Hepatocyte (in vitro differentiated cells): ENCODE results near the gene FOSL1. TPM values are rescaled to one million over a fixed set of nuclear protein-coding genes. Genes with fewer than 3 reads are reported as not detected.

Experiments used
- DNase-seq: peaks from one replicate; pipeline ENCODE4 v3.0.0-alpha.2; 2016; ENCODE audit warnings: low spot score
- H2AFZ ChIP-seq: fragments of 200-600 bp; sonication (generic); 2 replicates; pipeline ENCODE4 v1.6.0; 2016; ENCODE audit warnings: antibody characterized with exemption, mild to moderate bottlenecking
- H3K27ac ChIP-seq: fragments of 200-600 bp; sonication (generic); 2 replicates; pipeline ENCODE4 v1.5.1; 2016; ENCODE audit warnings: mild to moderate bottlenecking
- H3K27me3 ChIP-seq: fragments of 200-600 bp; sonication (generic); 2 replicates; pipeline ENCODE4 v1.6.1; 2016
- H3K36me3 ChIP-seq: fragments of 200-600 bp; sonication (generic); replicated peaks from 2 replicates; pipeline ENCODE4 v1.5.1; 2016; ENCODE audit warnings: low read depth; ENCODE audit not compliant: insufficient read depth
- H3K4me1 ChIP-seq: fragments of 200-600 bp; sonication (generic); 2 replicates; pipeline ENCODE4 v1.5.1; 2016; ENCODE audit warnings: mild to moderate bottlenecking, moderate library complexity; ENCODE audit not compliant: insufficient read depth
- H3K4me2 ChIP-seq: fragments of 200-600 bp; sonication (generic); 2 replicates; pipeline ENCODE4 v1.6.0; 2016
- H3K4me3 ChIP-seq: fragments of 200-600 bp; sonication (generic); 2 replicates; pipeline ENCODE4 v1.5.1; 2016; ENCODE audit warnings: mild to moderate bottlenecking
- H3K79me2 ChIP-seq: fragments of 200-600 bp; sonication (generic); 2 replicates; pipeline ENCODE4 v1.6.0; 2017; ENCODE audit warnings: mild to moderate bottlenecking
- H3K9me2 ChIP-seq: fragments of 200-600 bp; sonication (generic); replicated peaks from 2 replicates; pipeline ENCODE4 v1.6.0; 2017; ENCODE audit warnings: mild to moderate bottlenecking; ENCODE audit not compliant: insufficient read depth
- H3K9me3 ChIP-seq: fragments of 200-600 bp; sonication (generic); 2 replicates; pipeline ENCODE4 v1.5.1; 2016; ENCODE audit warnings: low read depth, mild to moderate bottlenecking
- H4K20me1 ChIP-seq: fragments of 200-600 bp; sonication (generic); 2 replicates; pipeline ENCODE4 v1.6.0; 2016; ENCODE audit warnings: mild to moderate bottlenecking; ENCODE audit not compliant: insufficient read depth, poor library complexity, severe bottlenecking
- CTCF ChIP-seq: fragments of 200-600 bp; sonication (generic); IDR thresholded peaks from 2 replicates; pipeline ENCODE4 v1.5.1; 2016; ENCODE audit warnings: antibody characterized with exemption, mild to moderate bottlenecking; ENCODE audit not compliant: poor library complexity
- EZH2 ChIP-seq: fragments of 200-600 bp; sonication (generic); IDR thresholded peaks from 2 replicates; pipeline ENCODE4 v1.6.1; 2016; ENCODE audit warnings: antibody characterized with exemption, mild to moderate bottlenecking, borderline replicate concordance
- EZH2phosphoT487 ChIP-seq: fragments of 200-600 bp; sonication (generic); IDR thresholded peaks from one replicate; pipeline ENCODE4 v1.6.1; 2018; ENCODE audit warnings: antibody characterized with exemption, mild to moderate bottlenecking, low read depth, moderate library complexity; ENCODE audit not compliant: unreplicated experiment, severe bottlenecking
- WGBS: methylation state at CpG from one replicate; pipeline ENCODE4 v1.1.6; 2016; ENCODE audit warnings: low lambda C conversion rate; ENCODE audit errors: missing lambda C conversion rate; 5-methylcytosine and 5-hydroxymethylcytosine counted together
- polyA plus RNA-seq: library from polyadenylated mRNA; unstranded; fragments of >200 nt; fragmentation: Nextera tagmentation; extraction: Ambion mirVana; gene quantifications from 2 replicates; pipeline ENCODE4 v1.2.1, GENCODE V29; 2016
- total RNA-seq: library from RNA; depleted of rRNA; stranded (reverse); fragments of >200 nt; gene quantifications from 2 replicates; pipeline ENCODE4 v1.2.3, GENCODE V29; 2014

The FOSL1 gene
- total and polyA plus RNA-seq, 2 experiments from 2014 or later = 4.5 to 16.5 TPM

DNA sequence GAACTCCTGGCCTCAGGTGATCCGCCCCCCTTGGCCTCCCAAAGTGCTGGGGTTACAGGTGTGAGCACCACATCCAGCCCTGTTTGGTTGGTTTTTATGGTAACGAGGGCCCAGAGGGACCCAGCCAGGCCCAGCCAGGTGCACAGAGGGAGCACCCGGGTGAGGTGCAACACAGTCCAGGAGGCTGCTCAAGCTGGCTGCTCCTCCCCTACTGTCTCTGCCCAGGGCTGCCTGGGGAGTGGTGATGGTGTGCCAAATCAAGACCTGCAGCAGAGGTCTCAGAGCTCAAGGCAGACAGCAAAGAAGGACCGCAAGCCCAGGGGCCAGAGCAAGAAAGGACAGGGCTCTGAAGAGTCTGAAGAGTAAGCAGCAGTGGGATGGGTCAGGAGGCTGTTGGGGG is 46.5 kb upstream of the FOSL1 start:
- 84% methylated on average over 4 of the region's 4 CpGs for WGBS
- Histone ChIP-seq H4K20me1 (no peaks in the 10 kb centered on the region), H3K4me3 (no peak overlapping the region), H3K4me1 (no peaks in the 10 kb centered on the region), H3K79me2 (no peaks in the 10 kb centered on the region), H3K36me3 (no peaks in the 10 kb centered on the region), H3K27me3 (no peaks in the 10 kb centered on the region), H2AFZ (no peak overlapping the region), H3K9me2 (no peaks in the 10 kb centered on the region), H3K27ac (no peak overlapping the region), H3K9me3 (no peaks in the 10 kb centered on the region), H3K4me2 (no peak overlapping the region)
- no peak for DNase-seq
- TF ChIP-seq CTCF (no peak), EZH2 (no peak), EZH2phosphoT487 (no peak)

DNA sequence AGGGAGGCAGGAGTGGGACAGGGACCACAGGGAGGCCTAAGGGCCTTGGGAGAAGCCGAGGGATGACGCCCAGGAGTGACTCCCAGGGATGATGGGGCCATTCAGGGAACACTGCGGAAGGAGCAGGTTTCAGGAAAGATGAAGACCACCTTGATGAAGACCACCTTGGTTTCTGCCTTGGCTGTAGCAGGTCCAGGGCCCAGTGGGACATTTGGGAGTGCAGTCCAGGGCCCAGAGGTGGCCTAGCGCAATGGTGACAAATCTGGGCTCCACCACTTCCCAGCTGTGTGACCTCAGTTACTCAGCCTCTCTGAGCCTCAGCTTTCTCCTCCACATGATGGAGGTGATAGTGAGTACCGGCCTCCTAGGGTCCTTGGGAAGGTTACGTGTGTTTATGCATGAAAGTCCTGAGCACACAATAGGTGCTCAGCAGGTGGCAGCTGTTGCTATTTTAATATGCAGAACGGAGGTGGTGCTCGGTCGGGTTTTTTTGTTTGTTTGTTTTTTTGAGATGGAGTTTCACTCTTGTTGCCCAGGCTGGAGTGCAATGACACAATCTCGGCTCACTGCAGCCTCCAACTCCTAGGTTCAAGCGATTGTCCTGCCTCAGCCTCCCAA is 45.9 kb upstream of the FOSL1 start:
- Histone ChIP-seq H3K27ac (no peak overlapping the region), H3K36me3 (no peaks in the 10 kb centered on the region), H3K4me2 (no peak overlapping the region), H4K20me1 (no peaks in the 10 kb centered on the region), H3K4me1 (no peaks in the 10 kb centered on the region), H3K4me3 (no peak overlapping the region), H3K9me3 (no peaks in the 10 kb centered on the region), H3K9me2 (no peaks in the 10 kb centered on the region), H3K27me3 (no peaks in the 10 kb centered on the region), H2AFZ (no peak overlapping the region), H3K79me2 (no peaks in the 10 kb centered on the region)
- TF ChIP-seq EZH2phosphoT487 = no peak
- no peak for DNase-seq
- WGBS = 76% methylated on average over 11 of the region's 11 CpGs

DNA sequence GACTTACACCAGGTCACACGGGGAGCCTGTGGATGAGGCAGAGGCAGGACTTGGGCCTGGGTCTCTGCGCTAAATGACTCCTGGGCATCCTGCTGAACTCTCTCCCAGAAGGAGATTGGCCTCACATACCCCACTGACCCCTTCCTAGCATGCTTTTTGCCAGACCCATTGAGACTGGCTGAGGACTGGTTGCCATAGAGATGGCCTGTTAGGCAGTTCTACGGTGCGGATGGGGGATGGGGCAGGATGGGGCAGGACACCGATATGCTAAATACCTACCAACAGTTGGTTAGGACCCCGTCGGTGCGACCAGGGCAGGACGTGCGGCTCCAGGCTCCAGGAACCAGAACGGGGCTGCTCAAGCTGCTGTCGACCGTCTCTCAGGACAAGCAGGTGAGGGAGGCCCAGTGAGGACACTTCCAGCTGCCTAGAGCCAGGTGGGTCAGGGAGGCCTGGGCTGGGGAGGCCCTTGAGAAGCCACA is 45.3 kb upstream of the FOSL1 start, which contains the start of gene TSGA10IP:
TSS of gene TSGA10IP (plus strand) at position 51 of the 482 bp plus-strand sequence. CDS start at position 247, 196 bp downstream.
- Histone ChIP-seq H3K36me3 (no peaks in the 10 kb centered on the region), H3K4me3 (no peak within 1 kb of the TSS), H3K9me3 (no peaks in the 10 kb centered on the region), H3K4me1 (no peaks in the 10 kb centered on the region), H4K20me1 (no peaks in the 10 kb centered on the region), H3K79me2 (no peaks in the 10 kb centered on the region), H2AFZ (no peak within 1 kb of the TSS), H3K4me2 (no peak within 1 kb of the TSS), H3K27me3 (no peaks in the 10 kb centered on the region), H3K27ac (no peak within 1 kb of the TSS), H3K9me2 (no peaks in the 10 kb centered on the region)
- no peak for DNase-seq
- TF ChIP-seq EZH2 = no peak
- no peak for TF ChIP-seq CTCF
- no peak for TF ChIP-seq EZH2phosphoT487
- WGBS = 43% methylated on average over 13 of the region's 13 CpGs

- Histone ChIP-seq H3K4me3 (no peak overlapping the region), H3K27me3 (no peaks in the 10 kb centered on the region), H3K9me3 (no peaks in the 10 kb centered on the region), H3K9me2 (no peaks in the 10 kb centered on the region), H3K27ac (no peak overlapping the region), H4K20me1 (no peaks in the 10 kb centered on the region), H3K4me1 (no peaks in the 10 kb centered on the region), H3K36me3 (no peaks in the 10 kb centered on the region), H3K4me2 (no peak overlapping the region), H3K79me2 (no peaks in the 10 kb centered on the region), H2AFZ (no peak overlapping the region)
- DNase-seq = no peak
- TF ChIP-seq EZH2phosphoT487 = no peak
- TF ChIP-seq EZH2 = no peak
- no peak for TF ChIP-seq CTCF
- 75% methylated on average over 8 of the region's 8 CpGs for WGBS
These were observed 44.6 kb upstream of the FOSL1 start for GRCh38 chr11:65944767-65945166.
